Fibroblast of the aortic adventitia (primary cell): Measurements from ENCODE around the gene TLR9. TPM values are rescaled to one million over a fixed set of nuclear protein-coding genes. Genes with fewer than 3 reads are reported as not detected.

ENCODE experiments used
- DNase-seq: peaks from one replicate; pipeline ENCODE4 v3.0.0-alpha.2; 2010; ENCODE audit warnings: low read depth
- H3K4me3 ChIP-seq: 2 replicates; pipeline ENCODE4 v1.5.1; 2011; ENCODE audit warnings: low read depth, mild to moderate bottlenecking, control low read depth, low read length, moderate library complexity
- total RNA-seq: library from RNA; depleted of rRNA; stranded (reverse); fragments of >200 nt; gene quantifications from 2 replicates; pipeline ENCODE4 v1.2.3, GENCODE V29; 2012; ENCODE audit warnings: low replicate concordance
- TF ChIP-seq, protein P1 (sequence below): IDR thresholded peaks from 2 replicates; pipeline ENCODE4 v1.5.1; 2011; ENCODE audit warnings: mild to moderate bottlenecking, low read length, control low read depth, inconsistent platforms; ENCODE audit not compliant: insufficient read depth

TLR9 gene
- total RNA-seq, 1 donor, result not detected

DNA sequence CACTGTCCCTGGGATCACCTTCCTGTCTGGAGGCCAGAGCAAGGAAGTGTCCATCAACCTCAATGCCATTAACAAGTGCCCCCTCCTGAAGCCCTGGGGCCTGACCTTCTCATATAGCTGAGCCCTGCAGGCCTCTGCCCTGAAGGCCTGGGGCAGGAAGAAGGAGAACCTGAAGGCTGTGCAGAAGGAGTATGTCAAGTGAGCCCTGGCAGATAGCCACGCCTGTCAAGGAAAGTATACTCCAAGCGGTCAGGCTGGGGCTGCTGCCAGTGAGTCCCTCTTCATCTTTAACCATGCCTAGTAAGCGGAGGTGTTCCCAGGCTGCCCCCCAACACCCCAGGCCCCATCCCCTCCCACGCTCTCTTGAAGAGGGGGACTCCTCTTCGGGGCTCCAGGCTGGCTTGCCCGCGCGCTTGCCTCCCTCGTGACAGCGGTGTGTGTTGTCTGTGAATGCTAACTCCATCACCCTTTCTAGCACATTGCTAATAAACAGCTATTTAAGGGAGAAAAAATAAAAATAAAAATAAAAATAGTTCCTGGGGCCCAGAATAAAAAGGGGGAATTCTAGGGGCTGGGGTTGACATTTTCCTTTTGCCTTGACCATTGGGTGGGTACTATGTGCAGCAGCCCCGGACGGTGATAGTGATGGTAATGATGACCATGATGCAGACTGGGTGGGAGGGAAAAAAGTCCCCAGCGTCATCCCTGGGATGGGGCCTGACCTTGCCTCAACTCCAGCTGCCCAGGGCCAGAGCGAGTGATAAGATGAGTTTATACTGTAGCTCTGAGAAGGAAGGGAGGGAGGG is 30.8 kb downstream of the TLR9 start:
- H3K4me3 ChIP-seq, result no peak overlapping the region
- TF ChIP-seq, protein P1, sequence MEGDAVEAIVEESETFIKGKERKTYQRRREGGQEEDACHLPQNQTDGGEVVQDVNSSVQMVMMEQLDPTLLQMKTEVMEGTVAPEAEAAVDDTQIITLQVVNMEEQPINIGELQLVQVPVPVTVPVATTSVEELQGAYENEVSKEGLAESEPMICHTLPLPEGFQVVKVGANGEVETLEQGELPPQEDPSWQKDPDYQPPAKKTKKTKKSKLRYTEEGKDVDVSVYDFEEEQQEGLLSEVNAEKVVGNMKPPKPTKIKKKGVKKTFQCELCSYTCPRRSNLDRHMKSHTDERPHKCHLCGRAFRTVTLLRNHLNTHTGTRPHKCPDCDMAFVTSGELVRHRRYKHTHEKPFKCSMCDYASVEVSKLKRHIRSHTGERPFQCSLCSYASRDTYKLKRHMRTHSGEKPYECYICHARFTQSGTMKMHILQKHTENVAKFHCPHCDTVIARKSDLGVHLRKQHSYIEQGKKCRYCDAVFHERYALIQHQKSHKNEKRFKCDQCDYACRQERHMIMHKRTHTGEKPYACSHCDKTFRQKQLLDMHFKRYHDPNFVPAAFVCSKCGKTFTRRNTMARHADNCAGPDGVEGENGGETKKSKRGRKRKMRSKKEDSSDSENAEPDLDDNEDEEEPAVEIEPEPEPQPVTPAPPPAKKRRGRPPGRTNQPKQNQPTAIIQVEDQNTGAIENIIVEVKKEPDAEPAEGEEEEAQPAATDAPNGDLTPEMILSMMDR, result no peak
- peak; percentile 74 for DNase-seq

DNA sequence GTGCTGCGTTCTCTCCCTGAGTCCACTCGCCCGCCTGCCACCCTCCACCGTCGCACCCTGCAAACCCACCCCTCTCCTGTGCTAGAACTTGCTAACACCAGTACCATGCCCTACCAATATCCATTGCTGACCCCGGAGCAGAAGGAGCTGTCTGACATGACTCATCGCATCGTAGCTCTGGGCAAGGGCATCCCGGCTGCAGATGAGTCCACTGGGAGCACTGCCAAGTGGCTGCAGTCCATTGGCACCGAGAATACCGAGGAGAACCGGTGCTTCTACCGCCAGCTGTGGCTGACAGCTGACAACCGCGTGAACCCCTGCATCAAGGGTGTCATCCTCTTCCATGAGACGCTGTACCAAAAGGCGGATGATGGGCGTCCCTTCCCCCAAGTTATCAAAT is 32.4 kb downstream of the TLR9 start:
- no peak overlapping the region for H3K4me3 ChIP-seq
- TF ChIP-seq, protein P1, result no peak
- DNase-seq, result no peak

DNA sequence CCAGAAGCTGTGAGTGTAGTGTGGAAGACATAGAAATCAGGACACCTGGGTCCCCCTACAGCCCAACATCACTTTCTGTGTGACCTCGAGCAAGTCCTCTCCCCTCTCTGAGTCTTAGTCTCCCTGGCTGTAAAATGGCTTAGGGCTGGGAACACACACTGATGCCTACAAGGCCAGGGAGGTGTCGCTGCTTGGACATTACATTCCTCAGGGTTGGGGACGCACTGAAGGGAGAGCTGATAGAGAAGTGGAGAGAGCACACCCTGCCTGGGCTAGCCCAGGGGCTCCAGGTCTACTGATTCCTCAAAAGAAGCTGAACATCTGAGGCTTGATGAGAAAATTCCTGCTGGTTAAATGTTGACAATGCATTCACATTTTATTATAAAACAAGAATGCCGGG is 33.8 kb downstream of the TLR9 start:
- TF ChIP-seq, protein P1, result no peak
- DNase-seq, result no peak

DNA sequence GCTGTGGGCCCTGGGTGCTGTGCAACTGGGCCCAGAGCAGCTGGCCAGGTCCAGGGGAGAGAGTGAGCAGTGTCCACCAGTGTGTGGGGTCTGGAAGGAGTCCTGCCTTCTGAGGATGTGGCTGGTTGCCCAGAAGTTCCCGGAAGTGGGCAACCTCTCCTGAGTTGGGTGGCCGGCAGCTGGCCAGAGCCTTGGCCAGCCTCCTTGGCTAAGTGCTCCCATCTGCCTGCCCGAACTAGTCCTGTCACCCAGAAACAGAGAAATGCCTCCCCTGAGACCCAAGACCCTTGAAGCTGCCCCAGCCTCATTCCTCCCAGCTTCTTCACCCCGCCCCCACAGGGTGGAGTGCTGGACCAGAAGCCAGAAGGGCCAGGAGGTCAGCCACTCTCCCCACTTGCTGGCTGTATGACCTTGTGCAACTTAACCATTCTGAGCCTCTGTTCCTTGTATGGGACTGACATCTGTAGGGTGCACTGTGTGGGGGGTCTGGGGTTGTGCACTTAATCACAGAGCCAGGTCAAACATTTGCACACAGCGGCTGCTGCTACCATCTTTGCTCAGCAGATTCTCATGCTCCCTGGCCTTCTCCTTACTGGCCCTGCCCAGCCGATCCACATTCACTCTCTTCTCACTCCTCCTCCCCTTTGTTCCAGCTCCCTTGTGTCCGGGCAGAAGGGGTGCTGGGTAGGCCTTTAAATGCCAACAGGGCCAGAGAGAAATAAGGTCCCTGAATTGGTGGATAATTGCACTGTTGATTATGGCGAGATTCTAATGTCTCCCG is 35.0 kb downstream of the TLR9 start:
- DNase-seq, result peak; percentile 80
- H3K4me3 ChIP-seq, result no peak overlapping the region

More for the DNA sequence above, 33.8 kb downstream of the TLR9 start:
- H3K4me3 ChIP-seq, result no peak overlapping the region

DNA sequence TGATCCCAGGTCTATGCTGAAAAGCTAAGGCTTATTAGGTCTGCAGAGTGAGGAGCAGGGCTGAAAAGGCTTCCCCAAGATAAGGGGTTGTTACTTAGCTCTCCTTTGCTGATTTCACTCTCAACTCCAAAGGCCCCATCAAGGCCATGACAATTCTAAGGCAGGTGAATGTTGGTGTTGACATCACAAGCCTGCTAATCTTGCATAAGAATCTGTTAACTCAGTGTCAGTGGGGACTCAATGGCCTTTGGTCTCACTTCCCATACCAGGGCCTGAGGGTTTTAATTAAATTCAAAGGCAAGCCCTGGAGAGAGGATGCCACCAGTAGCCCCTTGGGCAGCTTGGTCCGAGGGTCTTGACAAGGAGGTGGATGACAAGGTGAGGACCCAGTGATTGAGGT is 36.9 kb downstream of the TLR9 start:
- TF ChIP-seq, protein P1, result no peak
- H3K4me3 ChIP-seq, result no peak overlapping the region
- no peak for DNase-seq

More for the DNA sequence above, 35.0 kb downstream of the TLR9 start:
- TF ChIP-seq, protein P1, result no peak

DNA sequence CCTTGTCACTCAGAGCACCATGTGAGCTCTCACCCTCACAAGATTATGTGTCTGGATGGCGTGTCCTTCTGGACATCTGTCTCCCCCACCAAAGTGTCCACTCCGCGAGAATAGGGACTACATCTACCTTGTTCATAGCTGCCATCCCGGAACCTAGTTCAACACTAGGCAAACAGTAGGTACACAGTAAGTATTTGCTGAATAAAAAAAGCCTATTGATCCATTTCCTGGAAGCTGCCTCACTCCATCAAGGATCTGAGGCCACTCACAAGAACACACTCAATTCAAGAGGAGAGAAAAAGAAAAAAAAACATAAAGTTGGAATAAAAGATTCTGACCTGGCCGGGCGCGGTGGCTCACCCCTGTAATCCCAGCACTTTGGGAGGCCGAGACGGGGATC is 38.7 kb downstream of the TLR9 start:
- no peak overlapping the region for H3K4me3 ChIP-seq
- DNase-seq, result no peak
- TF ChIP-seq, protein P1, result no peak
